ENCODE data around the gene IQGAP2.

DNA sequence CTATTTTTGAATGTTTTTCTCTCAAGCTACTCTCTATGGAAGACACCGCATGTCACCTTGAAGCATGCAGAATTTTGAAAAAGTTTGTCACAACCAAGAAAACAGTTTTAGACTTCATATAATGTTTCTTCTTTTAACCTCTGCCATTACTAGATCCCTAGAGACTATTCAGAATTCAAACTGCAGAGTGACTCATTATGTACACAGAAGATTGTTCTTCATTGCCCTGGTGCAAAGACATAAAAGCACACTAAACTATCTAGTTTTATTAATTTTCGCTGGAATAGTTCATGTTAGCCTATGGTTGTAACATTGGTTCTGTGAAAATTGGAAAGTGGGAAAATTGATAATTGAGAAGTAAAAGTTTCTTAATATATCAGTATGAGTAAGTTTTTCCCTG, 201.8 kb downstream of the IQGAP2 start:
- TF ChIP-seq POLR2A (IDR thresholded peaks at IDR 0.05; ENCODE audit: low read length) (no peak), GATA1 (IDR thresholded peaks at IDR 0.05; ENCODE audit: low read depth, low read length) (no peak)

Data from erythroblast (primary cell).